ENCODE data around the gene ESF1. TPM values are rescaled to one million over a fixed set of nuclear protein-coding genes. Genes with fewer than 3 reads are reported as not detected.

Gene ESF1, protein sequence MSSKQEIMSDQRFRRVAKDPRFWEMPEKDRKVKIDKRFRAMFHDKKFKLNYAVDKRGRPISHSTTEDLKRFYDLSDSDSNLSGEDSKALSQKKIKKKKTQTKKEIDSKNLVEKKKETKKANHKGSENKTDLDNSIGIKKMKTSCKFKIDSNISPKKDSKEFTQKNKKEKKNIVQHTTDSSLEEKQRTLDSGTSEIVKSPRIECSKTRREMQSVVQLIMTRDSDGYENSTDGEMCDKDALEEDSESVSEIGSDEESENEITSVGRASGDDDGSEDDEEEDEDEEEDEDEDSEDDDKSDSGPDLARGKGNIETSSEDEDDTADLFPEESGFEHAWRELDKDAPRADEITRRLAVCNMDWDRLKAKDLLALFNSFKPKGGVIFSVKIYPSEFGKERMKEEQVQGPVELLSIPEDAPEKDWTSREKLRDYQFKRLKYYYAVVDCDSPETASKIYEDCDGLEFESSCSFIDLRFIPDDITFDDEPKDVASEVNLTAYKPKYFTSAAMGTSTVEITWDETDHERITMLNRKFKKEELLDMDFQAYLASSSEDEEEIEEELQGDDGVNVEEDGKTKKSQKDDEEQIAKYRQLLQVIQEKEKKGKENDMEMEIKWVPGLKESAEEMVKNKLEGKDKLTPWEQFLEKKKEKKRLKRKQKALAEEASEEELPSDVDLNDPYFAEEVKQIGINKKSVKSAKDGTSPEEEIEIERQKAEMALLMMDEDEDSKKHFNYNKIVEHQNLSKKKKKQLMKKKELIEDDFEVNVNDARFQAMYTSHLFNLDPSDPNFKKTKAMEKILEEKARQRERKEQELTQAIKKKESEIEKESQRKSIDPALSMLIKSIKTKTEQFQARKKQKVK
- 5.9 and 11.1 TPM in 2 replicates for total RNA-seq

DNA sequence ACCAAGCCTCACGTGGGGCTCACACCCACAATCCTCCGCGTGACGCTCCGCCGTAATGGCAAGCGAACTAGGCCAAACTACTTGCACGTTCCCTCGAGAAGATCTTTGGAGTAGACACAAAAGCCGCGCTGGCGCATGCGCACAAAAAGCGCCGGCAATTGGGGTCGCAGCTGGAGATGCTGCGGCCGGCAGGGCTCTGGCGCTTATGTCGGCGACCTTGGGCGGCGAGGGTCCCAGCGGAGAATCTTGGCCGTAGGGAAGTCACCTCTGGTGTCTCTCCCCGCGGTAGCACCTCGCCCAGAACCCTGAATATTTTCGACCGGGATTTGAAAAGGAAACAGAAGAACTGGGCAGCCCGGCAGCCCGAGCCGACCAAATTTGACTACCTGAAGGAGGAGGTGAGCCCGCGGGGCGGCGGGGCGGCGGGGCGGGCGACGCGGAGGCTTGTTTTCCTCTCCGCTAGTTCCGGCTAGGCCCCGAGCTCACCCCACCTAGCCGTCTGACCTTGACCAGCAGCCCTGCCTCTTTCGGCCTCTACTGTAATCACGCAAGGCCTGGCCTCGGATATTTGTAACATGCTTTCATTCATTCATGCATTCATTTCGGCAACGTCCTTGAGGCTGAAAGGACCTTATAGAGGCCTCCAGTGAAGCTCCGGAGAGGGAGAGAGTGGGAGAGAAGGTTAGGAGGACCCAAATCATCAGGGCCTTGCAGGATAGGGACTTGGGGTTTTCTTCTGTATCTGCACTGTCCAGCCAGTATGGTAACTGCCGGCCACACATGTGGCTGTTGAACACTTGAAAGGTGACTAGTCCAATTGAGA is at the start of gene ESF1, which contains the start of gene NDUFAF5:
Gene ESF1, minus strand, starts transcription at position 27 of the 823 bp plus-strand sequence. CDS start 1,779 bp downstream, outside the sequence.
Gene NDUFAF5, plus strand, starts transcription at position 136 of the 823 bp plus-strand sequence. Its CDS starts 41 bp downstream, at position 177.

Other genes starting within 250 kb of the ESF1 start
- 6.8 and 10.1 TPM in 2 replicates for gene TASP1, start 146.0 kb downstream of the ESF1 start, total RNA-seq
- gene NDUFAF5, start 109 bp upstream of the ESF1 start, total RNA-seq, result 11.7 and 12.6 TPM in 2 replicates
- not detected in 2 replicates for gene SEL1L2, start 205.7 kb upstream of the ESF1 start, total RNA-seq
- 0.76 and 0.95 TPM in 2 replicates for gene MACROD2, start 210.6 kb upstream of the ESF1 start, total RNA-seq